IPS-15b (cell line): Measurements from ENCODE around the gene DUSP1.
"Not testable (repeated sequence)": the region's sequence is repeated elsewhere in the genome, so short reads cannot be mapped to it uniquely, and the experiment has no call there.

Experiments
- H3K27me3 ChIP-seq: one replicate; pipeline ENCODE4 v1.6.1; 2013; ENCODE audit warnings: low read length; ENCODE audit not compliant: control insufficient read depth, insufficient read depth
- H3K36me3 ChIP-seq: one replicate; pipeline ENCODE4 v1.6.1; 2013; ENCODE audit warnings: low read length; ENCODE audit not compliant: control insufficient read depth, insufficient read depth
- H3K4me1 ChIP-seq: one replicate; pipeline ENCODE4 v1.6.1; 2013; ENCODE audit warnings: mild to moderate bottlenecking, low read length; ENCODE audit not compliant: control insufficient read depth, insufficient read depth
- H3K4me3 ChIP-seq: one replicate; pipeline ENCODE4 v1.5.1; 2013; ENCODE audit warnings: low read depth, low read length
- H3K9ac ChIP-seq: one replicate; pipeline ENCODE4 v1.6.1; 2013; ENCODE audit warnings: low read depth, mild to moderate bottlenecking, low read length
- H3K9me3 ChIP-seq: one replicate; pipeline ENCODE4 v1.6.1; 2013; ENCODE audit warnings: mild to moderate bottlenecking, low read length; ENCODE audit not compliant: control insufficient read depth, insufficient read depth

DUSP1 gene, protein sequence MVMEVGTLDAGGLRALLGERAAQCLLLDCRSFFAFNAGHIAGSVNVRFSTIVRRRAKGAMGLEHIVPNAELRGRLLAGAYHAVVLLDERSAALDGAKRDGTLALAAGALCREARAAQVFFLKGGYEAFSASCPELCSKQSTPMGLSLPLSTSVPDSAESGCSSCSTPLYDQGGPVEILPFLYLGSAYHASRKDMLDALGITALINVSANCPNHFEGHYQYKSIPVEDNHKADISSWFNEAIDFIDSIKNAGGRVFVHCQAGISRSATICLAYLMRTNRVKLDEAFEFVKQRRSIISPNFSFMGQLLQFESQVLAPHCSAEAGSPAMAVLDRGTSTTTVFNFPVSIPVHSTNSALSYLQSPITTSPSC

DNA sequence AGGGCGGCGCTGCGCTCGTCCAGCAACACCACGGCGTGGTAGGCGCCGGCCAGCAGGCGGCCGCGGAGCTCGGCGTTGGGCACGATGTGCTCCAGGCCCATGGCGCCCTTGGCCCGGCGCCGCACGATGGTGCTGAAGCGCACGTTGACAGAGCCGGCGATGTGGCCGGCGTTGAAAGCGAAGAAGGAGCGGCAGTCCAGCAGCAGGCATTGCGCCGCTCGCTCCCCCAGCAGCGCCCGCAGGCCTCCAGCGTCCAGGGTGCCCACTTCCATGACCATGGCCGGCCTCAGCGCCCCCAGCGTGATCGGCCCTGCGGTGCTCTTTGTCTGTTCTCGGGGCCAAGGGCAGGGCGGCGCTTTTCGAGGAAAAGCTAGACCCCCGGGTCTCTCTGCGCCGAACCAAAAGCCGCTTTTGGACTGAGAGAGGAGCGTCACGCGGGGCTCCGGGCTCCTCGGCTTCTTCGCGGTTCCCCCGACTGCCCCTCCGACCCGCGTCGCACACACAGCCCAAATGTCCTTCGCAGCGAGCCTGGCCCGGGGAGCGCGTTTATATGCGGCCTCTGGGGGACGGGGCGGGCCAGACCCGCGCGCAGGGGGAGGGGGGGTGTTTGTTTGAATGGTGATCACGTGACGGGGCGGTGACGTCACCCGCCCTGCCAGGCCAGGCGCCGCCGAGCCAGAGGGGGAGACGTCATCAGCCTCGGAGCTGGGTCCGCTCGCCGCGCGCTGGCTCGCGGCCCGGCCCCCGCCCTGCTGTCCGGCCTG is at the start of gene DUSP1:
DUSP1 (minus strand) TSS at position 521 of the 764 bp plus-strand sequence; CDS start at position 278, 243 bp downstream.
- Histone ChIP-seq H3K4me3 (peak within 1 kb of the TSS; percentile 91), H3K9ac (peak within 1 kb of the TSS; percentile 94), H3K4me1 (peaks cover 2% of the 10 kb centered on the region), H3K9me3 (no peaks in the 10 kb centered on the region), H3K27me3 (peaks cover 28% of the 10 kb centered on the region), H3K36me3 (peaks cover 7% of the 10 kb centered on the region)

DNA sequence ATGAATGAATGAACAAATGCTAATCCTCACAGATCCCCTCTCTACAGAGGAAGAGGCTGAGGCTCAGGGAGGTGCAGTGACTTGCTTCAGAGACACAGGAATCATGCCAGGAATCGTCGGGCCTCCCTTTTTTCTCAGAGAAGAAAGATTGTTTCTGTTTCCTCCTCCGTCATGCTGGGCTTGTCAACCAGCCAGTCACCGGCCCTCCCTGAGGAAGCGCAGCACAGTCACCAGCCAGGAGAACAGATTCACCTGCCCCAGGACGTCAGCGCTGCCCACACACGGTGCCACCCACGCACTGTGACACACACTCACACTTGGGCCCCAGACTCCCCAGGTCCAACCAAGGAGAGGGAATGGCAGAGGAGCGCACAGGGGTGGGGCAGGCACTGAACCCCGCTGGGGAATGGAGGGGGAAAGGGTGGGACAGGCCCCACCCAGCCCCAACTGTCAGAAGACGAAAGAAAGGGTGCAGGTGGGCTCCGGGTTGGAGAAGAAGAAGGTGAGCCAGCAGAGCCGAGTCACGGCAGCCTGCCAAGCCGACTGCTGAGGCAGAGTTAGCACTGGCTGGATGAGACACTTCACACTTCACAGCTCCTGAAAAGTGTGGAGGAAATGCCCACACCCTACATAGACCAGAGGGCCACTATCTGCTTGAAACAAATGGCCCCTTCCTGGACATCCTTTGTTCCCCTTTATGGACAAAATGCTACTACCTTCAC is 49.2 kb upstream of the DUSP1 start:
- no peaks in the 10 kb centered on the region for H3K9me3 ChIP-seq
- no peak overlapping the region for H3K9ac ChIP-seq
- H3K4me1 ChIP-seq, result no peaks in the 10 kb centered on the region
- peaks cover 4% of the 10 kb centered on the region for H3K27me3 ChIP-seq
- no peak overlapping the region for H3K4me3 ChIP-seq
- no peaks in the 10 kb centered on the region for H3K36me3 ChIP-seq

DNA sequence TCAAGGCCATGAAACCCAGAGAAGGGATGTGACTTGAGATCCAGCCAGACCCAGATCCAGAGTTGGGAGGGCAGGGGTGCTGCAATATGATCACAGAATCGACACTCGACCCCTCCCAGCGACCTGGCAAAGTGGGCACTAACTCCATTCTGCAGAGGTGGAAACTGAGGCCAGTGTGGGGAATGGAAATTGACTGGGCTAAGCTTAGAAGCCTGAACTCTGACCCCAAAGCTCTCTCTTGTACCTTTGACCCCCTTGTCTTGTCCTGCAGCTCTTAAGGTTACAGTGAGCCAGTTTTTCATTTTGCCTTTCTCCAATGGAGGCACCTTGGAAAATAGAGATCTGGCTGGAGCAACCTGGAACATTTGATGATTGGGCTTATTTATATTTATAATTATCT is 48.6 kb upstream of the DUSP1 start:
- H3K4me3 ChIP-seq, result no peak overlapping the region
- no peaks in the 10 kb centered on the region for H3K36me3 ChIP-seq
- no peak overlapping the region for H3K9ac ChIP-seq
- H3K27me3 ChIP-seq, result peaks cover 4% of the 10 kb centered on the region
- no peaks in the 10 kb centered on the region for H3K4me1 ChIP-seq
- H3K9me3 ChIP-seq, result no peaks in the 10 kb centered on the region

DNA sequence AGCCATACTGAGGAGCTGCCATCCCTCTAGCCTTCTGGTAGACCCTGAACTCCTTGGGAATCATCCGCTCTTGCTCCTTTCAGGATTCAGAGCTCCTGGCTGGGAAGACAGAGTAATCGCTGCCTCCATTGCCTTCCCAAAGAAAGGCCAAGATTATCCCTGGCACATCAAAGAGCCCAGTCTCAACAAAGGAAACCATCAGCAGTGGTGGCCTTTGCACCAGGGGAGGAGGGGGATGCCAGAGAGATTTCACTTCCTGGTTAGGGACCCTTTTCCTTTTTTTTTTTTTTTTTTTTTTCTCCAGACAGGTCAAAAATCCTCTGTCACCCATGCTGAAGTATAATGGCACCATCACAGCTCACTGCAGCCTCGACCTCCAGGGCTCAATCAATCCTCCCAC is 47.1 kb upstream of the DUSP1 start:
- peaks cover 4% of the 10 kb centered on the region for H3K27me3 ChIP-seq
- H3K36me3 ChIP-seq, result no peaks in the 10 kb centered on the region
- H3K9me3 ChIP-seq, result no peaks in the 10 kb centered on the region
- H3K4me3 ChIP-seq, result no peak overlapping the region
- no peak overlapping the region for H3K9ac ChIP-seq
- H3K4me1 ChIP-seq, result no peaks in the 10 kb centered on the region

DNA sequence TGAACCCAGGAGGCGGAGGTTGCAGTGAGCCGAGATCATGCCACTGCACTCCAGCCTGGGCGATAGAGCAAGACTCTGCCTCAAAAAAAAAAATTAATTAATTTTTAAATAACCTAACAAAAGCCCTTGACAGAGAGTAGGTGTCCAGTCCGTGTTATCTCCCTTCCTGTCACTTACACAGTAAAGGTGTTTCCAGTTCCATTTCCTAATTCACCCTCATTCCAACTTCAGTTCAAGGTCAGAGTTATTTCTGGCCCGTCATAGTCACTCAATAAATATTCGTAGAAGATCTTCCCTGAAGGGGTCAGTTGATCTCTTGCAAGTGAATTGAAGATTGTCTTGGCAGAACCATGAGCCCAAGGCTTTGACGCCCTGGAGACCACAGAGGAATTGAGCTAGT is 46.7 kb upstream of the DUSP1 start:
- no peak overlapping the region for H3K4me3 ChIP-seq
- H3K9me3 ChIP-seq, result no peaks in the 10 kb centered on the region
- H3K4me1 ChIP-seq, result no peaks in the 10 kb centered on the region
- no peaks in the 10 kb centered on the region for H3K36me3 ChIP-seq
- peaks cover 4% of the 10 kb centered on the region for H3K27me3 ChIP-seq
- H3K9ac ChIP-seq, result no peak overlapping the region

DNA sequence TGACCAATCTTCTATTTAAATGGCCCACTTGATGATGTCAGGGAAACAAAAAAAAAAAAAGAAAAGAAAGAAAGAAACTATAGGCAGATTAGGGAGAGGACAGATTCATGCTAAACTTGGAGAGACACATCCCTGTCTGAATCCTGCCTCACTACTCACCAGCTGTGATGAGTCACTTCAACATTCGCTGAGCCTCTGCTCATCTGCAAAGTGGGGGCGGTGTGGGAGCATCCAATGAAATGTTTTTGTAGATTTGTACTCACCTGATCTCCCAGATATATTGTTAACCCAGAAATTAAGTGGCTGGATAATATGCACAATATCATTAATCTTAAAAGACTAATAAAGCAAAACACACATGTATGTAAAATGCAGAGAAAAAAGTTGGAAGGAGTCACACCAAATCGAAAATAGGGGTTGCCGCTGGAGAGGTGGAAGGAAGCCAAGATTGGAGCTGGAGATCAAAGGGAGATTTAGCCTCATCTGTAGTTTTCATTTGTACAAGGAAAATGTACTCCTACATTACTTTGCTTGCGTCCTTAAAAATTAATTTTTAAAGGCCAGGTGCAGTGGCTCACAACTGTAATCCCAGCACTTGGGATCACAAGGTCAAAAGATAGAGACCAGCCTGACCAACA is 46.0 kb upstream of the DUSP1 start:
- Histone ChIP-seq H3K4me3 (no peak overlapping the region), H3K9ac (no peak overlapping the region), H3K9me3 (no peaks in the 10 kb centered on the region), H3K4me1 (no peaks in the 10 kb centered on the region), H3K36me3 (no peaks in the 10 kb centered on the region), H3K27me3 (peaks cover 4% of the 10 kb centered on the region)

DNA sequence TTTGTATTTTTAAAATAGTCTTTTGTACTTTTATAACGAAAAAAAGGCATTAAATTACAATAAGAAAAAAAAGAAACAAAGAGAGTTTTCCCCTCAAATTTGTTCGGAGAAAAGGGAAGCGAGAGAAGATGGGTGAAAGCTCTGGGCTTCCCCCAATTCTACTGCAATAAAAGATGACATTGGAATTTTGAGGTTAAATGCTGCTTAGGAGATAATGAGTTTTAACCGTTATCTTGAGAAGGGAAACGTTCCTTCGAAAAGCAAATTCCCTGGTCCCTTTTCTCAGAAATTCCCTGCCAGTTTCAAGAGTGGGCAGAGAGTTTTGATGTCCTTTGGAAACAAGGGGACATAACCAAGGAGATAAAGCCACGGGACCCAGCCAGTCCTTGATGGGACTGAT is 44.6 kb upstream of the DUSP1 start:
- H3K9me3 ChIP-seq, result no peaks in the 10 kb centered on the region
- no peaks in the 10 kb centered on the region for H3K4me1 ChIP-seq
- peaks cover under 1% of the 10 kb centered on the region for H3K27me3 ChIP-seq
- H3K36me3 ChIP-seq, result no peaks in the 10 kb centered on the region
- no peak overlapping the region for H3K4me3 ChIP-seq
- H3K9ac ChIP-seq, result no peak overlapping the region

DNA sequence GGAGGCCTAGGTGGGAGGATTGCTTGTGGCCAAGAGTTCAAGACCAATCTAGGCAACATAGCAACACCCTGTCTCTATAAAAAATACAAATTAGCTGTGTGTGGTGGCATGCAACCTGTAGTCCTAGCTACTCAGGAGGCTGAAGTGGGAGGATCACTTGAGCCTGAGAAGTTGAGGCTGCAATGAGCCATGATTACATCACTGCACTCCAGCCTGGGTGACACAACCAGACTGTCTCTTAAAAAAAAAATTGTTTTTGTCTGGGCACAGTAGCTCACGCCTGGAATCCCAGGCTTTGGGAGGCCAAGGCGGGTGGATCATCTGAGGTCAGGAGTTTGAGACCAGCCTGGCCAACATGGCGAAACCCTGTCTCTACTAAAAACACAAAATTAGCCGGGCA is 40.0 kb upstream of the DUSP1 start:
- H3K36me3 ChIP-seq, H3K9me3 ChIP-seq, H3K4me3 ChIP-seq, H3K27me3 ChIP-seq, H3K9ac ChIP-seq, H3K4me1 ChIP-seq: not testable (repeated sequence)

DNA sequence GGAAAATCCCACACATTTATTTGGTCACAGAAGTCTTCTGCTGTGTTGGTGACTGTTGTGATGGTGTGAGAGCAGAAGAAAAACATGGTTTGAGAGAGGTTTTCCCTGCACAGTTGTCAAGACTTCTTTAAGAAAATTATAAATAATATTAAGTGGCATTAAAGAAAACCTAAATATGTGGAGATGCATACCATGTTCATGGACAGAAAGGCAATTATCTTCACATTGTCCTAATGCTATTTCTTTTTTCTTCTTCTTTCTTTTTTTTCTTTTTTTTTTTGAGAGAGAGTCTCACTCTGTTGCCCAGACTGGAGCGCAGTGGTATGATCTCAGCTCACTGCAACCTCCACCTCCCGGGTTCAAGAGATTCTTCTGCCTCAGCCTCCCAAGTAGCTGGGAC is 38.8 kb upstream of the DUSP1 start:
- Histone ChIP-seq H3K36me3 (no peaks in the 10 kb centered on the region), H3K4me1 (peaks cover 3% of the 10 kb centered on the region), H3K27me3 (peaks cover 2% of the 10 kb centered on the region), H3K9me3 (no peaks in the 10 kb centered on the region), H3K4me3 (no peak overlapping the region), H3K9ac (no peak overlapping the region)

DNA sequence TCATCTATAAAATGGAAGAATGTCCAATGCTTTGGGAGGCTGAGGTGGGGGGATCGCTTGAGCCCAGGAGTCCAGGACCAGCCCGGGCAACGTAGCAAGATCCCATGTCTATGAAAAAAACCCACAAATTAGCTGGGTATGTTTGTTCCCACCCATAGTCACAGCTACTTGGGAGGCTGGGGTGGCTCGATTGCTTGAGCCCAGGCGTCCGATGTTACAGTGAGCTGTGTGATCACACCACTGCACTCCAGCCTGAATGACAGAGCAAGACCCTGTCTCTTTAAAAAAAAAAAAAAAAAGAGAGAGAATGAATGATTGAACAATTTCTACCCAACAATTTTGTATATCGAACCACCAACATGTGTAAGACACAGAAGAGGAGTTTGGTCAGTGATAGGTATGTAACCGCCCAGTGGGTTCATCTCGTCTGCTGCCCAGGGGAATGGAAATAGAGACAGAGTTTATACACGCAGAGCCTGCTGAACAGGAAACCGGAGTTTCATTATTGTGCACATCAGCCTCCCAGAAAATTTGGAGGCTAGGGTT is 36.8 kb upstream of the DUSP1 start:
- no peak overlapping the region for H3K4me3 ChIP-seq
- H3K9me3 ChIP-seq, result no peaks in the 10 kb centered on the region
- peaks cover 3% of the 10 kb centered on the region for H3K4me1 ChIP-seq
- no peaks in the 10 kb centered on the region for H3K36me3 ChIP-seq
- H3K27me3 ChIP-seq, result peaks cover 2% of the 10 kb centered on the region
- H3K9ac ChIP-seq, result no peak overlapping the region

DNA sequence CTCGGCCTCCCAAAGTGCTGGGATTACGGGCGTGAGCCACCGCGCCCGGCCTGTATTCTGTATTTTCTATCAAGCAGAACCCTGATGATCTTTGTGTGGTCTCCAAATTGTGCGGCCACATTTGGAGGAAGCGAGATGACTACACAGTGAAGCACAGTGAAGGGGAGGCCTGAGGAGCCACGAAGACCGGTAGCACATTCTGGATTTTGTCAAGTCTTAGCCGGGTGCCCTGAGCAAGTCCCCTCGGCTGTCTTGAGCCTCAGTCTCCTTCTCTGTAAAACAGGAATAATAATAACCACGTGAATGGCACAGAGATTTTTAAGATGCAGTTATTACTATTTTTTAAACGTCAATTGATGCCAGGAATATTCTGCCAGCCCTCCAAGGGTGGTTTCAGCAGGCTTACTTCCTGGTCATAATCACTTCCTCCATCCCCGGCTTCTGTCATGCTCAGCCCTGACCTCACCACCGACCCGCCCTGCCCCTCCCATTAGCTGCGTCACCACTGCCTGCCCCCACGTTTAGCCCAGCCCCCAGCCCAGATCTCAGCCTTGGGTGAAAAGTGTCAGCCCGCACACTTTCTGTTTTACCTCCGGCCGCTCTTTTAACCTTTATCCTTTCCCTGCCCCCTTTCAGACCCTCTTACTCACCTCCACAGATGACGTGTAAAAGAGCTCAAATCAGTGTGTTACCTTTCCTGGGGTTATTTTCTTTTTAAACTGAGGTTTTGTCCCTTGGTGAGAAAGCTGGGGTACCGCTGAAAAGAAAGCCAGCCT is 36.1 kb upstream of the DUSP1 start:
- H3K9ac ChIP-seq, result no peak overlapping the region

More for the DNA sequence above, 36.1 kb upstream of the DUSP1 start:
- Histone ChIP-seq H3K36me3 (no peaks in the 10 kb centered on the region), H3K4me3 (no peak overlapping the region), H3K9me3 (no peaks in the 10 kb centered on the region), H3K4me1 (peaks cover 3% of the 10 kb centered on the region), H3K27me3 (peaks cover 2% of the 10 kb centered on the region)
